T-helper 1 cell treated with Interleukin-12 subunit alpha and Interleukin-12 subunit beta and Interleukin-4 antibody, amounts not matched to agents 30 μg/mL and 1 μg/mL, for 36 hours (primary cell): ENCODE data around the gene FAM110A.
A peak's percentile ranks its signal among the peaks of the same experiment; 100 is the strongest.
"Not testable (repeated sequence)": the region's sequence is repeated elsewhere in the genome, so short reads cannot be mapped to it uniquely, and the experiment has no call there.

Experiments used
- H3K27ac Mint-ChIP-seq: one replicate; pipeline ENCODE4 v1.8.0; 2021; ENCODE audit warnings: mild to moderate bottlenecking, mixed read lengths
- H3K27me3 Mint-ChIP-seq: one replicate; pipeline ENCODE4 v1.8.0; 2021; ENCODE audit warnings: low read depth, mixed read lengths
- H3K36me3 Mint-ChIP-seq: one replicate; pipeline ENCODE4 v1.8.0; 2021; ENCODE audit warnings: low read depth, mixed read lengths
- H3K4me1 Mint-ChIP-seq: one replicate; pipeline ENCODE4 v1.8.0; 2021; ENCODE audit warnings: low read depth, mixed read lengths
- H3K4me3 Mint-ChIP-seq: one replicate; pipeline ENCODE4 v1.8.0; 2021; ENCODE audit warnings: mild to moderate bottlenecking, moderate library complexity, mixed read lengths
- H3K9me3 Mint-ChIP-seq: one replicate; pipeline ENCODE4 v1.8.0; 2021; ENCODE audit warnings: mixed read lengths

The FAM110A gene

DNA sequence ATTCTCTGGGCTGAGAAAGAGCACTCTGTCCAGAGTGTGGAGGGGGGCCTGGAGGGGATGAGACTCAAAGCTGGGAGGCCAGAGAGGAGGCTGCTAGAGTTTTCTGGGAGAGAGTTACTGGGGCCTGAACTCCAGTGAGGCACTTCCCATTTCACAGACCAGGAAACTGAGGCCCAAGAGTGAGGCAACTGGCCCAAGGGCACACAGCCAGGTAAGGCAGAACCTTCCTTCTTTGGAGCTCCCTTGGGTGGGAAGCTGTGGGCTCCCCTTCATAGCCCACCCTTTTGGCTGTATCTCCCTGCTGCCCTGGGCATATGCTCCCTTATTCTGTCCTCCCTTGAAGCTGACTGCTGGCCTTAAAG, 48.2 kb downstream of the FAM110A start:
- Mint-ChIP-seq H3K4me3 (peak overlapping the region; percentile 33), H3K27ac (peak overlapping the region; percentile 50), H3K27me3 (peaks cover 10% of the 10 kb centered on the region), H3K9me3 (no peaks in the 10 kb centered on the region), H3K4me1 (peaks cover 12% of the 10 kb centered on the region), H3K36me3 (peaks cover 3% of the 10 kb centered on the region)

DNA sequence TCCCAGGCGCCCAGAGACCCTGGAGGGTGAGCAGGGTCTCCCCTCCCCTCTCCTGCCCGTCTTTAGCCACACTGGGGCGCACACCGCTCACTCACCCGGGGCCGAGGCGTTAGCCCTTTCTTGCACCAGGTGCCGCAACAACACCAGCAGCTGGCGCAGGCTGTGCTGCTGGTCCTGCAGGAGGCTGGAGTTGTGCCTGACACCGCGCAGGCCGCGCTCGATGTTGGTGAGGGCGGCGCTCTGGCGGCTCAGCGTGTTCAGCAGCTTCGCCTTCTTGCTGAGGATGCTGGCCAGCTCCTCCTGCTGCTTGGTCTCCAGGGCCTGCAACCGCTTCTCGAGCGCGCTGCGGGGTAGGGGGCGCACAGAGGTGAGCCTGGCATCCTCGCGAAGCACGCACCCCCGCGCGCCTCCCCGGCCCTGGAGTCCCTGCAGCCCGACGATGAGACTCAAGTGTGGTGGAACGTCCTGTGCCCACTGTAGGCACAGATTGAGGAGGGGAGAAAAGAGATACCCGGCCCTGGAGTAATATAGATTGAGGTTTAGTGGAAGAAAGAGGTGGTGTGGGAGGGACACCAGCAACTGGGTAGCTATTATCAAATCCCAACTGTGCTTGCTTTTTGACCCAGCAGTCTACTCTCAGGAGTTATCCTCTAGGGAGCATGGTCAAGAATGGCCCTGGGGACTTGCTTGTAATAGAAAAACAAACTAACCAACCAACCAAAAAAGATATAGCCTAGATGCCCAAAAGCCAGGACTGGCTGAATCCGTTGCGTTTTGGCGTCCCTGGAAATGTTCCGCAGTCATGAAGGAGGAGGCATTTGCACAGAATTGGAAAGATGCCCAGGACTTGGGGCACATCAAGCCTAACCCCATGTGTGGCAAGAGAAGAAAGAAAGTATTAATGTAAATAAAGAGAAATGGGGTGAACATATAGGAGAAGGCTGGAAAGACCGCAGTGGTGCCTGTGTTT, 51.8 kb downstream of the FAM110A start:
- peaks cover 10% of the 10 kb centered on the region for H3K27me3 Mint-ChIP-seq
- H3K27ac Mint-ChIP-seq, result no peak overlapping the region
- H3K4me1 Mint-ChIP-seq, result peaks cover 15% of the 10 kb centered on the region
- H3K36me3 Mint-ChIP-seq, result peaks cover 3% of the 10 kb centered on the region
- H3K4me3 Mint-ChIP-seq, result no peak overlapping the region
- H3K9me3 Mint-ChIP-seq, result no peaks in the 10 kb centered on the region

DNA sequence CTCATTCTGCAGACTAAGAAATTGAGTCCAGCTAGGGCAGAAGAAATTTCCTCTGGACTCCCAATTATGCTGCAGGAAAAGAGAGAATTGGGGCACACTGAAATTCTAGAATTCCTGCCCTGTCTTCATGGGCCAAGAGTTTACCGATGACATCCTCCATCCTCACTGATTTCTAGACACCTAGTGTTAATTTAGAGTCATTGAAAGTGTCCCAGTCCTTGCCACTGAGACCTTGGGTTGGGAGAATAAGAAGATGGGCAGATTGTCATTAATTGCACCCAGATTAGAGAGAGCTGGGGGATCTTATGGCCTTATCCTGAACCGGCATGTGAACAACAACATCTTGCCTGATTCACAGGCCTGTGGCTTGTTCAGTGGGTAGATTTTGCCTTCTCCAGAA, 53.6 kb downstream of the FAM110A start:
- Mint-ChIP-seq H3K4me3 (no peak overlapping the region), H3K27ac (no peak overlapping the region), H3K36me3 (no peaks in the 10 kb centered on the region), H3K4me1 (peaks cover 6% of the 10 kb centered on the region), H3K27me3 (peaks cover 16% of the 10 kb centered on the region), H3K9me3 (no peaks in the 10 kb centered on the region)

DNA sequence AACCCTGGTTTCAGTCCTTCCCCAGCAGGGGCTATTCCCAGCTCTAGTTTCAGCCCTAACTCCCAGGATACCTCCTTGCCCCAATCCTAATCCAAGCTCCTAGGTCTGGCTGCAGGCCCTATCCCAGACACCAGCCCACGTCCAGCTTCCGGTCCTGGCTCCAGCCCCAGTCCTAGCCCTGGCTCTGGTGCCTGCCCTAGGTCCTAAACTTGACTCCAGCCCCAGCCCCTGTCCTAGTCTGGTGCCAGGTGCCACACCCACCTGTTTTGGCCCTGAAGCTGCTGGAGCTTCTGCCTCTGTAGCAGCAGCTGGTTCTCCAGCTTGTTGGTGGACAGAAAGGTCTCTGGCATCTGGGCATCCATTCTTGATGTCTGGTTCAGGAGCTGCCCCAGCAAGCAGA, 54.5 kb downstream of the FAM110A start:
- H3K4me1 Mint-ChIP-seq, result peaks cover 6% of the 10 kb centered on the region
- peaks cover 21% of the 10 kb centered on the region for H3K27me3 Mint-ChIP-seq
- H3K36me3 Mint-ChIP-seq, result no peaks in the 10 kb centered on the region
- no peak overlapping the region for H3K27ac Mint-ChIP-seq
- no peaks in the 10 kb centered on the region for H3K9me3 Mint-ChIP-seq
- no peak overlapping the region for H3K4me3 Mint-ChIP-seq

DNA sequence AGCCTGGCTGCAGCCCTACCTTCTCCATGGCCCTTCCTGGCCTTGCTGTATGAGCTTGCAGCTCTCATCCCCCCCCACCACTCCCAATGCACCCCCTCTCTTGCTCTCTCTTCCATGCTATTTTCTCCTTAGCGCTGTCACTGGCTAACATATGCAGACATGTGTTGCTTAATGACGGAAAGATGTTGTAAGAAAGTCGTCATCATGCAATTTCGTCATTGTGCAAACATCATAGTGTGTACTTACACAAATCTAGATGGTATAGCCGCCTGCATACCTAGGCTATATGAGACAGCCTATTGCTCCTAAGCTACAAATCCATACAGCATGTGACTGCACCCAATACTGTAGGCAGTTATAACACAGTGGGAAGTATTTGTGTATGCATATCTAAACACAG, 55.6 kb downstream of the FAM110A start:
- no peak overlapping the region for H3K4me3 Mint-ChIP-seq
- H3K4me1 Mint-ChIP-seq, result peaks cover 6% of the 10 kb centered on the region
- no peaks in the 10 kb centered on the region for H3K9me3 Mint-ChIP-seq
- H3K36me3 Mint-ChIP-seq, result no peaks in the 10 kb centered on the region
- no peak overlapping the region for H3K27ac Mint-ChIP-seq
- H3K27me3 Mint-ChIP-seq, result peaks cover 27% of the 10 kb centered on the region

DNA sequence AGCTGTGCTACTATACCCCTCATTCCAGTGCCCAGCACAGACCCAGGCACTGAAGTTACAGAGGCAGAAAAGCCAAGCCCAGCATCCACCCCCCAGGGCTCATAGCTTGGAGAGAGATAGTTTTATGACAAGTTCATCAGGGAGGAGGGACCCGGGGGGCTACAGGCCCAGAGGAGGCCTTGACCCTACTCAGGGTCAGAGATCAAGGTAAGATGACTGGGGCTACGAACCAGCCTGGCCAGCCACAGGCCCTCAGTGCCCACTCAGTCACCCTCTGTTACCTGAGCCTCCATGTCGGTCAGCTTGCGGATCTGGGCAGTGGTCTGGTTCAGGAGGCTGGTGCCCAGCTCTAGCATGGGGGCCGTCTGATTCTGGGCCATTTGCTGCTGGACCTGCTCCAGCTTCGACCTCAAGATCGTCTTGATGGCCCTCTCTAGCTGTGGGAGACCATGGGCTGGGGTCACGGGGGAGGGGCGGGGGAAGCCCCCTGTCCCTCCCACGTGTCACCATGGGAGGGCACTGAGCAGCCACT, 56.5 kb downstream of the FAM110A start:
- Mint-ChIP-seq H3K9me3 (no peaks in the 10 kb centered on the region), H3K36me3 (no peaks in the 10 kb centered on the region), H3K4me1 (peaks cover 4% of the 10 kb centered on the region), H3K27me3 (peaks cover 27% of the 10 kb centered on the region), H3K4me3 (no peak overlapping the region), H3K27ac (no peak overlapping the region)

DNA sequence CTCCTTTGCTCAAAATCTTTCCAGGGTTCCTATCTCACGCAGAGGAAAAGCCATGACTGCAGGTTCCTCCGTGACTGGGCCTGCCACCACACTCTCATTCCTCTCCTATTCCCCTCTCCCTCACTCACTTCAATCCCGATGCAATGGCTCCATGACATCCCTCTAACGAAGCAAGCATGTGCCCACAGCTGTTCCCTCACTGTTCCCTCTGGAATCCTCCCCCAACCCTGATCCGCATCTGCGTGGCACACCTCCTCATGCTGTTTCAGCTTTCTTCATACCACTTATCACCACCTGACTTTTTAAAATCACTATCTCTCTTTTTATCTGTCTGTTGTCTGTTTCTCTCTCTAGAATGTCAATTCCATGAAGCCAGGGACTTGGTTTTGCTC, 57.1 kb downstream of the FAM110A start:
- H3K27me3 Mint-ChIP-seq, result peaks cover 23% of the 10 kb centered on the region
- H3K9me3 Mint-ChIP-seq, result no peaks in the 10 kb centered on the region
- H3K27ac Mint-ChIP-seq, result no peak overlapping the region
- H3K4me1 Mint-ChIP-seq, result peaks cover 3% of the 10 kb centered on the region
- H3K4me3 Mint-ChIP-seq, result no peak overlapping the region
- no peaks in the 10 kb centered on the region for H3K36me3 Mint-ChIP-seq

DNA sequence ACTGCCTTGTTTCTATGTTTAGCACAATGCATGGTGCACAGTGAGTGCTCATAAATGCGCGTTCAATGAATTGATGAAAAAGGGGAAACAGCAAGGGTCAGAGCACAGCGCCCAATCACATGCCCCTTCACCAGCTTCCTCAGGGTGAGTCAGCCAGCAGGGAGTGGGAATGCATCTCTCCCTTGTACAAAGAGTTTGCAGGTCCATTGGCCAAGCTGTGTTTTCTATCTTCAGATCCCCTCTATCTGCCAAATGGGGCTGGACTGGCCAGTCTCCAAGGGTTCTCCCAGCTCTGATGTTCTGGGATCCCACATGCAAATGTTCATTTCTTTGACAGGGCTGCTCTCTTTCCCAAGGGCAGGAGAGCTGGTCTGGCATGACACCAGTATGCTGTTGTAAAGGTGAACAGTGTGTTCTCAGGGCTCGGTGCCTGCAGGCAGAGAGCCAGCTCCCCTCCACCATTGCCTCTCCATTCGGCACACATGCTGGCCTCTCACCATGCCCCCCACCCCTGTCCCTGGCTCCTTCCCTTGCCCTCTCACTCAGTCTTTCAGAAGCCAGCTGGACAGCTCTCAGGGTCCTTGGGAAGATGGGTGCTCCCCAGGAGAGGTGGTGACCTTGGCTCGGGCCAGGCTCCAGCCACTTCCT, 57.7 kb downstream of the FAM110A start:
- H3K9me3 Mint-ChIP-seq, result no peaks in the 10 kb centered on the region
- peaks cover 17% of the 10 kb centered on the region for H3K27me3 Mint-ChIP-seq
- peaks cover 3% of the 10 kb centered on the region for H3K4me1 Mint-ChIP-seq
- H3K4me3 Mint-ChIP-seq, result no peak overlapping the region
- H3K27ac Mint-ChIP-seq, result no peak overlapping the region
- no peaks in the 10 kb centered on the region for H3K36me3 Mint-ChIP-seq

DNA sequence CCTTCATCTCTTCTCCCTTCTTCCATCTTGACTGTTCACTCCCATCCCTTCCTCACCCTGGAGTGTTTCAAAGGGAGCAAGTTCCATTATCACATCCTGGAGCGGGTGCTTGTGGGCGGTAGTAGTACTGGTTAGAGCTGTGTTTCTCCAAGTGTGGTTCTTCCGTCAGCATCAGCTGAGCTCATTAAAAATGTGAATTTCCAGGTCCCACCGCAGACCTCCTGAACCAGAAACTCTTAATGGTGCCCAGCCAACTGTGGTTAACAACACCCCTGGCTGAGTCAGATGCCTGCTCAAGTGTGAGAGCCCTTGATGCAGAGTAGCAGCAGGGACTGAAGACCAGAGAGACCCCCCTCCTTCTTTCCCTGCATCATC, 58.2 kb downstream of the FAM110A start:
- Mint-ChIP-seq H3K27me3 (peaks cover 17% of the 10 kb centered on the region), H3K27ac (no peak overlapping the region), H3K9me3 (no peaks in the 10 kb centered on the region), H3K36me3 (no peaks in the 10 kb centered on the region), H3K4me3 (no peak overlapping the region), H3K4me1 (peaks cover 3% of the 10 kb centered on the region)

DNA sequence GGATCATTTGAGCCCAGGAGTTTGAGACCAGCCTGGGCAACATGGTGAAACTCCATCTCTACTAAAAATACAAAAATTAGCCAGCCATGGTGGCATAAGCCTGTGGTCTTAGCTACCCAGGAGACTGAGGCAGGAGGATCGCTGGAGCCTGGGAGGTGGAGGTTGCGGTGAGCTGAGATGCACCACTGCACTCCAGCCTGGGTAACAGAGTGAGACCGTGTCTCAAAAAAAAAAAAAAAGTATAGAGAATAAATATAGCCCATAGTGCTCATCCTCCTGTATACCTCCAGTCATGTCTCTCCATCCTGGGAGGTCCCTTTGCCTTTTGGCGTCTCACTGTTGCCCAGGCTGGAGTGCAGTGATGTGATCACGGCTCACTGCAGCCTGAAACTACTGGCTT, 58.9 kb downstream of the FAM110A start:
- H3K4me3 Mint-ChIP-seq, H3K9me3 Mint-ChIP-seq, H3K36me3 Mint-ChIP-seq, H3K27ac Mint-ChIP-seq, H3K4me1 Mint-ChIP-seq: not testable (repeated sequence)
- H3K27me3 Mint-ChIP-seq, result peaks cover 20% of the 10 kb centered on the region
